OCI-LY1 (cell line): ENCODE results near the gene SORT1.

Source experiments
- H2AFZ ChIP-seq: fragments of 200-600 bp; sonication (generic), shearing (Covaris generic); 2 replicates; pipeline ENCODE4 v1.6.0; 2014; ENCODE audit warnings: antibody characterized with exemption, mild to moderate bottlenecking, low read length
- H3F3A ChIP-seq: fragments of 200-600 bp; sonication (generic), shearing (Covaris generic); 2 replicates; pipeline ENCODE4 v1.6.0; 2014; ENCODE audit warnings: mild to moderate bottlenecking, antibody characterized with exemption, low read length, moderate library complexity; ENCODE audit not compliant: insufficient read depth
- H3K27ac ChIP-seq: fragments of 200-600 bp; sonication (generic); 2 replicates; pipeline ENCODE4 v1.5.1; 2014; ENCODE audit warnings: low read length, mixed run types, mild to moderate bottlenecking, low read depth; ENCODE audit not compliant: poor library complexity, severe bottlenecking
- H3K27me3 ChIP-seq: fragments of 200-600 bp; sonication (generic); 2 replicates; pipeline ENCODE4 v1.6.0; 2014; ENCODE audit warnings: antibody characterized with exemption, mild to moderate bottlenecking, low read length, moderate library complexity; ENCODE audit not compliant: insufficient read depth
- H3K36me3 ChIP-seq: fragments of 200-600 bp; sonication (generic); 2 replicates; pipeline ENCODE4 v1.6.1; 2014; ENCODE audit warnings: mild to moderate bottlenecking, antibody characterized with exemption, low read length, moderate library complexity, mixed read lengths; ENCODE audit not compliant: insufficient read depth
- H3K4me1 ChIP-seq: fragments of 200-600 bp; sonication (generic); 2 replicates; pipeline ENCODE4 v1.5.1; 2014; ENCODE audit warnings: mild to moderate bottlenecking, low read length, moderate library complexity; ENCODE audit not compliant: insufficient read depth, severe bottlenecking
- H3K4me2 ChIP-seq: fragments of 200-600 bp; sonication (generic), shearing (Covaris generic); 2 replicates; pipeline ENCODE4 v1.6.1; 2014; ENCODE audit warnings: low read length
- H3K4me3 ChIP-seq: fragments of 200-600 bp; sonication (generic); 2 replicates; pipeline ENCODE4 v1.5.1; 2014; ENCODE audit warnings: low read length, low read depth, mild to moderate bottlenecking, mixed read lengths; ENCODE audit not compliant: poor library complexity, severe bottlenecking
- H3K79me2 ChIP-seq: fragments of 200-600 bp; shearing (Covaris generic); 2 replicates; pipeline ENCODE4 v1.6.1; 2016; ENCODE audit warnings: mixed run types, low read length, mixed read lengths; ENCODE audit not compliant: insufficient read depth
- H3K9ac ChIP-seq: fragments of 200-600 bp; sonication (generic), shearing (Covaris generic); 2 replicates; pipeline ENCODE4 v1.6.1; 2014; ENCODE audit warnings: mild to moderate bottlenecking, low read length, mixed read lengths
- H3K9me2 ChIP-seq: fragments of 200-600 bp; sonication (generic), shearing (Covaris generic); 2 replicates; pipeline ENCODE4 v1.6.1; 2014; ENCODE audit warnings: low read depth, mild to moderate bottlenecking, low read length, mixed read lengths
- H3K9me3 ChIP-seq: fragments of 200-600 bp; shearing (Covaris generic); 2 replicates; pipeline ENCODE4 v1.6.1; 2014; ENCODE audit warnings: low read length, mixed read lengths
- H4K20me1 ChIP-seq: fragments of 200-600 bp; sonication (generic), shearing (Covaris generic); 2 replicates; pipeline ENCODE4 v1.6.0; 2016; ENCODE audit warnings: mild to moderate bottlenecking, low read length; ENCODE audit not compliant: insufficient read depth
- CTCF ChIP-seq: fragments of 200-600 bp; sonication (generic), shearing (Covaris generic); IDR thresholded peaks from 2 replicates; pipeline ENCODE4 v1.5.1; 2017; ENCODE audit warnings: mild to moderate bottlenecking, antibody characterized with exemption, low read length, moderate library complexity, mixed read lengths
- EZH2 ChIP-seq: fragments of 200-600 bp; sonication (generic), shearing (Covaris generic); IDR thresholded peaks from 2 replicates; pipeline ENCODE4 v1.8.0; 2017; ENCODE audit warnings: borderline replicate concordance, mixed run types, mild to moderate bottlenecking, antibody characterized with exemption, low read length, moderate library complexity, mixed read lengths

Gene SORT1

GRCh38 chr1:109365642-109366204 lies 32.0 kb downstream of the SORT1 start:
- Histone ChIP-seq H3K36me3 (no peaks in the 10 kb centered on the region), H3K4me2 (no peak overlapping the region), H4K20me1 (no peaks in the 10 kb centered on the region), H3K27ac (no peak overlapping the region), H3K9ac (no peak overlapping the region), H3K27me3 (no peaks in the 10 kb centered on the region), H3K9me2 (no peaks in the 10 kb centered on the region), H2AFZ (no peak overlapping the region), H3K9me3 (no peaks in the 10 kb centered on the region), H3K79me2 (no peaks in the 10 kb centered on the region), H3K4me1 (no peaks in the 10 kb centered on the region), H3F3A (no peaks in the 10 kb centered on the region), H3K4me3 (no peak overlapping the region)
- TF ChIP-seq EZH2 (no peak), CTCF (no peak)

GRCh38 chr1:109361649-109362048 lies 36.1 kb downstream of the SORT1 start:
- H3K27ac ChIP-seq: no peak overlapping the region
- H3K9ac ChIP-seq: no peak overlapping the region
- TF ChIP-seq EZH2 (no peak), CTCF (no peak)
- H3K9me2 ChIP-seq: no peaks in the 10 kb centered on the region
- no peaks in the 10 kb centered on the region for H3F3A ChIP-seq
- no peaks in the 10 kb centered on the region for H3K9me3 ChIP-seq
- no peaks in the 10 kb centered on the region for H3K27me3 ChIP-seq
- no peak overlapping the region for H3K4me2 ChIP-seq
- no peaks in the 10 kb centered on the region for H3K4me1 ChIP-seq
- no peak overlapping the region for H3K4me3 ChIP-seq
- no peak overlapping the region for H2AFZ ChIP-seq
- H3K36me3 ChIP-seq: no peaks in the 10 kb centered on the region
- H4K20me1 ChIP-seq: no peaks in the 10 kb centered on the region
- H3K79me2 ChIP-seq: no peaks in the 10 kb centered on the region

GRCh38 chr1:109361069-109361468 lies 36.6 kb downstream of the SORT1 start:
- no peaks in the 10 kb centered on the region for H4K20me1 ChIP-seq
- no peaks in the 10 kb centered on the region for H3K79me2 ChIP-seq
- no peaks in the 10 kb centered on the region for H3K4me1 ChIP-seq
- H3K9ac ChIP-seq: no peak overlapping the region
- no peaks in the 10 kb centered on the region for H3K9me2 ChIP-seq
- H3K36me3 ChIP-seq: no peaks in the 10 kb centered on the region
- H3K27ac ChIP-seq: no peak overlapping the region
- H3K4me2 ChIP-seq: no peak overlapping the region
- H3F3A ChIP-seq: no peaks in the 10 kb centered on the region
- H3K4me3 ChIP-seq: no peak overlapping the region
- no peaks in the 10 kb centered on the region for H3K9me3 ChIP-seq
- TF ChIP-seq EZH2: no peak
- TF ChIP-seq CTCF: no peak
- no peak overlapping the region for H2AFZ ChIP-seq
- H3K27me3 ChIP-seq: no peaks in the 10 kb centered on the region
